Measurements from ENCODE around the gene NR3C2.

- TF ChIP-seq CTCF (conservative IDR thresholded peaks at IDR 0.05; ENCODE audit: low read depth in 2 of 2) (no peak), CREB1 (CRISPR knock-in tag; IDR thresholded peaks at IDR 0.05; ENCODE audit: low read depth) (no peak), ETS1 (IDR thresholded peaks at IDR 0.05) (no peak), EZH2 (IDR thresholded peaks at IDR 0.05; ENCODE audit: low read depth, unreplicated experiment) (no peak), POLR2AphosphoS5 (IDR thresholded peaks at IDR 0.05; ENCODE audit: low read depth) (no peak), ZNF462 (CRISPR knock-in tag; IDR thresholded peaks at IDR 0.05) (no peak), EZH2phosphoT487 (IDR thresholded peaks at IDR 0.05; ENCODE audit: unreplicated experiment) (no peak), JUNB (IDR thresholded peaks at IDR 0.05; ENCODE audit: unreplicated experiment) (no peak), REST (IDR thresholded peaks at IDR 0.05; ENCODE audit: unreplicated experiment) (no peak), ZNF331 (CRISPR knock-in tag; IDR thresholded peaks at IDR 0.05; ENCODE audit: low read depth) (no peak)
These were observed 369.4 kb downstream of the NR3C2 start for GRCh38 chr4:148072789-148073188.
